ENCODE measurements around the gene IQGAP2. TPM values are rescaled to one million over a fixed set of nuclear protein-coding genes. Genes with fewer than 3 reads are reported as not detected.

IQGAP2 gene
- total RNA-seq, 1 donor, result 1.2 TPM

DNA sequence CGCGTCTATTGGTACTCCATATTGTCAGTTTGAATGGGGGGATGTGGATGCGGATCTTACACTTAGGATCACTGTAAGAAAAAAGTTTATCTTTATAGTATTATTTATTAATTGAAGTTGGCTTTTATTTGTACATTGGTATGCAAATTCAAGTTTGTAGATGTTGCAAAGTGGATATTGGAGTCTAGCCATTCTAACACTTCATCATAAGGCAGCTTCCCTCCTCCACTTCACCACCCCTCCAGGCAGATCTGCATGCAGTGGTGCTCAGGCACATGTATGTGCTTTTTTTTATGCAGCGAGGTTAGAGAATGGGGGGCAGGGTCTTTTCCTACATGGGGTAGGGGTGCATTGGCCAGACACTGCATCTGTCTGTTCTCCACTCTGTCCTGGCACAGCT is 84.3 kb downstream of the IQGAP2 start:
- TF ChIP-seq, protein P1, sequence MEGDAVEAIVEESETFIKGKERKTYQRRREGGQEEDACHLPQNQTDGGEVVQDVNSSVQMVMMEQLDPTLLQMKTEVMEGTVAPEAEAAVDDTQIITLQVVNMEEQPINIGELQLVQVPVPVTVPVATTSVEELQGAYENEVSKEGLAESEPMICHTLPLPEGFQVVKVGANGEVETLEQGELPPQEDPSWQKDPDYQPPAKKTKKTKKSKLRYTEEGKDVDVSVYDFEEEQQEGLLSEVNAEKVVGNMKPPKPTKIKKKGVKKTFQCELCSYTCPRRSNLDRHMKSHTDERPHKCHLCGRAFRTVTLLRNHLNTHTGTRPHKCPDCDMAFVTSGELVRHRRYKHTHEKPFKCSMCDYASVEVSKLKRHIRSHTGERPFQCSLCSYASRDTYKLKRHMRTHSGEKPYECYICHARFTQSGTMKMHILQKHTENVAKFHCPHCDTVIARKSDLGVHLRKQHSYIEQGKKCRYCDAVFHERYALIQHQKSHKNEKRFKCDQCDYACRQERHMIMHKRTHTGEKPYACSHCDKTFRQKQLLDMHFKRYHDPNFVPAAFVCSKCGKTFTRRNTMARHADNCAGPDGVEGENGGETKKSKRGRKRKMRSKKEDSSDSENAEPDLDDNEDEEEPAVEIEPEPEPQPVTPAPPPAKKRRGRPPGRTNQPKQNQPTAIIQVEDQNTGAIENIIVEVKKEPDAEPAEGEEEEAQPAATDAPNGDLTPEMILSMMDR (IDR thresholded peaks at IDR 0.05; ENCODE audit: insufficient read depth, low read length), result no peak
- DNase-seq (ENCODE audit: low read depth), result no peak
- no peak overlapping the region for H3K4me3 ChIP-seq (ENCODE audit: low read depth, low read length)

- TF ChIP-seq, protein P1 (IDR thresholded peaks at IDR 0.05; ENCODE audit: insufficient read depth, low read length), result no peak
- no peak for DNase-seq (ENCODE audit: low read depth)
- no peak overlapping the region for H3K4me3 ChIP-seq (ENCODE audit: low read depth, low read length)
These were observed 84.7 kb downstream of the IQGAP2 start for GRCh38 chr5:76487821-76488220.

GRCh38 chr5:76488969-76489368 is 85.9 kb downstream of the IQGAP2 start:
- no peak overlapping the region for H3K4me3 ChIP-seq (ENCODE audit: low read depth, low read length)
- TF ChIP-seq, protein P1 (IDR thresholded peaks at IDR 0.05; ENCODE audit: insufficient read depth, low read length), result no peak
- no peak for DNase-seq (ENCODE audit: low read depth)

DNA sequence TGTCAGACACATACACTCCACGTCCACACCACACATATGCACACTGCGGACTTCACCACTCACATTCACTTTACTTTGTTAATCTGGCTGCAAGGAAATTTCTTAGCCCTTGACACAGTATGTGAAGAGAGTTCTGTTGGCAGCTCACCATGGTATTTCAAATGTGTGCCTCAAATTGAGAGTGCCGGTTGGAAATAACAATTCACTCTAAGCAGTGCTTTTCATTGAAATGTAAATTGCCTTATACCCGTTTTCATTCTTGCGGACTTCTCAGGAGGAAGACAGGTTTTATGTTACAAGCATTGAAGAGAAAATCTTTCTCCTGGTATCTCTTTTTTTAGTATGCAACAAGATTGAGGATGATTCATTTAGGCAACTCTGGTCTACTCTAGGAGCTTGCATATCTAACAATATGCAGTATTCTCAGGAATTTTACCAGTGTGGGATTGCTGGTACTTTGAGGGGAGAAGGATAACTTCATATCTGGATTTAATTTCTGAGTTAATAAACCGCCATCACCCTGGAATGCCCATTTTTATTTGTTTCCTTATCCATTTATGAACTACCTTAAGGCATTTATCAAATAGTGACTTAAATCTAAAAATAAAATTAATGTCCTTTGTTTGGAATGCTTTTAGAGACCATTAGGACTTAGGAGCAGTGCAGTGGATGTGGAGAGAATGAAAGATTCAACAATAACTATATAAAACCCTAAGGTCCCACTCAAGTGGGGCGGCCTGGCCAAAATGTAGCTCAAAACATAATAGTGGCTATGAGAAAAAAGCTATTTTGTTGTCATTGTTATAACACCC is 87.0 kb downstream of the IQGAP2 start:
- DNase-seq (ENCODE audit: low read depth), result no peak
- TF ChIP-seq, protein P1 (IDR thresholded peaks at IDR 0.05; ENCODE audit: insufficient read depth, low read length), result no peak
- no peak overlapping the region for H3K4me3 ChIP-seq (ENCODE audit: low read depth, low read length)

GRCh38 chr5:76490960-76491359 is 87.9 kb downstream of the IQGAP2 start:
- H3K4me3 ChIP-seq (ENCODE audit: low read depth, low read length), result no peak overlapping the region
- TF ChIP-seq, protein P1 (IDR thresholded peaks at IDR 0.05; ENCODE audit: insufficient read depth, low read length), result no peak
- DNase-seq (ENCODE audit: low read depth), result no peak

- no peak overlapping the region for H3K4me3 ChIP-seq (ENCODE audit: low read depth, low read length)
- TF ChIP-seq, protein P1 (IDR thresholded peaks at IDR 0.05; ENCODE audit: insufficient read depth, low read length), result no peak
- no peak for DNase-seq (ENCODE audit: low read depth)
These were observed 89.7 kb downstream of the IQGAP2 start for GRCh38 chr5:76492819-76493189.

Data from fibroblast of the aortic adventitia (primary cell).